ENCODE results near the gene SLPI. TPM values are rescaled to one million over a fixed set of nuclear protein-coding genes. Genes with fewer than 3 reads are reported as not detected.

SLPI gene
- total and polyA plus RNA-seq, 10 of the 15 experiments (the other 5 are each of a cell fraction or from before 2014, with no cell fraction given), result 0.56 to 1.4 TPM; not detected in 8

GRCh38 chr20:45297786-45298497, 43.6 kb upstream of the SLPI start:
- Histone ChIP-seq H4K20me1 (ENCODE audit: control insufficient read depth, insufficient read depth) (no peaks in the 10 kb centered on the region), H2AFZ (ENCODE audit: control insufficient read depth, low read depth, low read length) (no peak overlapping the region), H3K79me2 (ENCODE audit: control insufficient read depth, insufficient read depth, low read length) (no peaks in the 10 kb centered on the region), H3K9me3 (replicated peaks; ENCODE audit: control insufficient read depth, insufficient read depth, low read length) (no peaks in the 10 kb centered on the region; the same call in 2 of the 3 replicates), H3K4me2 (ENCODE audit: control insufficient read depth, insufficient read depth) (no peak overlapping the region), H3K27ac (ENCODE audit: control insufficient read depth, insufficient read depth) (no peak overlapping the region), H3K4me1 (ENCODE audit: control insufficient read depth, insufficient read depth, low read length) (peaks cover 6% of the 10 kb centered on the region; the same call in 1 of the 2 replicates), H3K9ac (ENCODE audit: control insufficient read depth, insufficient read depth, low read length) (no peak overlapping the region), H3K36me3 (ENCODE audit: control insufficient read depth in 2 of 2, insufficient read depth in 2 of 2, low read length in 1 of 2) (no peaks in the 10 kb centered on the region), H3K4me3 (no peak overlapping the region), H3K27me3 (replicated peaks in 1 of 2; ENCODE audit: control insufficient read depth in 2 of 2, insufficient read depth in 2 of 2, low read length in 1 of 2) (peaks cover 3% of the 10 kb centered on the region in 2 experiments; a peak in 2 of 4 replicates)
- 71% methylated on average over 47 of the region's 52 CpGs for WGBS (ENCODE audit: insufficient coverage, insufficient replicate concordance, low lambda C conversion rate, missing lambda C conversion rate)
- FAIRE-seq (no peak), DNase-seq (ENCODE audit: low read depth, low spot score) (no peak), ATAC-seq (no peak)
- in situ Hi-C loops (cut with MboI) (no loop called here), intact Hi-C loops (cut with micrococcal nuclease; ENCODE audit: unreplicated experiment) (no loop called here)
- SMC1A ChIA-PET (ENCODE audit: uncharacterized antibody, unreplicated experiment), result no interaction called here
- TF ChIP-seq BHLHE40 (IDR thresholded peaks at IDR 0.05; ENCODE audit: borderline replicate concordance in 1 of 2, low read depth in 2 of 2, low read length in 1 of 2) (no peak), JUND (IDR thresholded peaks at IDR 0.05; ENCODE audit: low read depth, low read length) (no peak)
- TF ChIP-seq, protein P1, sequence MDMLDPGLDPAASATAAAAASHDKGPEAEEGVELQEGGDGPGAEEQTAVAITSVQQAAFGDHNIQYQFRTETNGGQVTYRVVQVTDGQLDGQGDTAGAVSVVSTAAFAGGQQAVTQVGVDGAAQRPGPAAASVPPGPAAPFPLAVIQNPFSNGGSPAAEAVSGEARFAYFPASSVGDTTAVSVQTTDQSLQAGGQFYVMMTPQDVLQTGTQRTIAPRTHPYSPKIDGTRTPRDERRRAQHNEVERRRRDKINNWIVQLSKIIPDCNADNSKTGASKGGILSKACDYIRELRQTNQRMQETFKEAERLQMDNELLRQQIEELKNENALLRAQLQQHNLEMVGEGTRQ (IDR thresholded peaks at IDR 0.05; ENCODE audit: borderline replicate concordance, low read depth, low read length), result no peak
- BruUV-seq (replicated peaks), result no TSS peak
- RAD21 ChIA-PET (ENCODE audit: unreplicated experiment), result no interaction called here
- POLR2A ChIA-PET, result no interaction called here
- CTCF ChIA-PET, result interaction anchor here (0.9 to 1.8 kb wide), 2 partner anchors 21 to 139 kb away, joined by 3 to 5 read pairs; no protein-coding TSS in a partner anchor

DNA sequence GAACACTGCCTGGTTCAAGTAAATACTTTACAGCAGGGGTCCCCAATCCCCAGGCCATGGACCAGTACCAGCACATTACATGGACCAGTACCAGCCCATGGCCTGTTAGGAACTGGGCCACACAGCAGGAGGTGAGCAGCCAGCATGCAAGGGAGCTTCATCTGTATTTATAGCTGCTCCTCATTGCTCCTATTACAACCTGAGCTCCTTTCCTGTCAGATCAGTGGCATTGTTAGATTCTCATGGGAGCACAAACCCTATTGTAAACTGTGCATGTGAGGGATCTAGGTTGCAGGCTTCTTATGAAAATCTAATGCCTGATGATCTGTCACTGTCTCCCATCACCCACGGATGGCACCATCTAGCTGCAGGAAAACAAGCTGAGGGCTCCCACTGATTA, 40.3 kb upstream of the SLPI start:
- H3K4me2 ChIP-seq (ENCODE audit: control insufficient read depth, insufficient read depth), result no peak overlapping the region
- peaks cover 6 to 7% of the 10 kb centered on the region in 2 experiments; a peak in 3 of 4 replicates for H3K27me3 ChIP-seq (replicated peaks in 1 of 2; ENCODE audit: control insufficient read depth in 2 of 2, insufficient read depth in 2 of 2, low read length in 1 of 2)
- DNase-seq (ENCODE audit: low read depth, low spot score) (no peak), ATAC-seq (no peak), FAIRE-seq (no peak)
- H3K79me2 ChIP-seq (ENCODE audit: control insufficient read depth, insufficient read depth, low read length), result no peaks in the 10 kb centered on the region
- H2AFZ ChIP-seq (ENCODE audit: control insufficient read depth, low read depth, low read length), result no peak overlapping the region
- H3K4me3 ChIP-seq, result no peak overlapping the region
- in situ Hi-C loops (cut with MboI) (no loop called here), intact Hi-C loops (cut with micrococcal nuclease; ENCODE audit: unreplicated experiment) (loop anchor here (5.0 kb wide), 4 partner anchors 157 to 257 kb away; no protein-coding TSS in a partner anchor)
- ChIA-PET RAD21 (ENCODE audit: unreplicated experiment) (interaction anchor here (0.9 to 1.9 kb wide), 6 partner anchors 142 to 476 kb away, joined by 3 to 8 read pairs (median 4); no protein-coding TSS in a partner anchor), SMC1A (ENCODE audit: uncharacterized antibody, unreplicated experiment) (interaction anchor here (0.7 to 1.3 kb wide), 5 partner anchors 9 to 251 kb away, joined by 3 to 6 read pairs (median 3); no protein-coding TSS in a partner anchor), CTCF (interaction anchor here (0.6 to 6.3 kb wide), 40 partner anchors 8 to 1090 kb away, joined by 3 to 53 read pairs (median 4); partner anchors contain the start of genes SYS1, WFDC10A and WFDC5), POLR2A (no interaction called here)
- no peaks in the 10 kb centered on the region for H3K36me3 ChIP-seq (ENCODE audit: control insufficient read depth in 2 of 2, insufficient read depth in 2 of 2, low read length in 1 of 2)
- no peak overlapping the region for H3K9ac ChIP-seq (ENCODE audit: control insufficient read depth, insufficient read depth, low read length)
- H3K27ac ChIP-seq (ENCODE audit: control insufficient read depth, insufficient read depth), result no peak overlapping the region
- no peaks in the 10 kb centered on the region for H4K20me1 ChIP-seq (ENCODE audit: control insufficient read depth, insufficient read depth)
- no peaks in the 10 kb centered on the region for H3K4me1 ChIP-seq (ENCODE audit: control insufficient read depth, insufficient read depth, low read length)
- 6% methylated on average over 1 of the region's 1 CpG for WGBS (ENCODE audit: insufficient coverage, insufficient replicate concordance, low lambda C conversion rate, missing lambda C conversion rate)
- BruUV-seq (replicated peaks), result no TSS peak
- no peaks in the 10 kb centered on the region; the same call in 2 of the 3 replicates for H3K9me3 ChIP-seq (replicated peaks; ENCODE audit: control insufficient read depth, insufficient read depth, low read length)
- TF ChIP-seq, protein P2, sequence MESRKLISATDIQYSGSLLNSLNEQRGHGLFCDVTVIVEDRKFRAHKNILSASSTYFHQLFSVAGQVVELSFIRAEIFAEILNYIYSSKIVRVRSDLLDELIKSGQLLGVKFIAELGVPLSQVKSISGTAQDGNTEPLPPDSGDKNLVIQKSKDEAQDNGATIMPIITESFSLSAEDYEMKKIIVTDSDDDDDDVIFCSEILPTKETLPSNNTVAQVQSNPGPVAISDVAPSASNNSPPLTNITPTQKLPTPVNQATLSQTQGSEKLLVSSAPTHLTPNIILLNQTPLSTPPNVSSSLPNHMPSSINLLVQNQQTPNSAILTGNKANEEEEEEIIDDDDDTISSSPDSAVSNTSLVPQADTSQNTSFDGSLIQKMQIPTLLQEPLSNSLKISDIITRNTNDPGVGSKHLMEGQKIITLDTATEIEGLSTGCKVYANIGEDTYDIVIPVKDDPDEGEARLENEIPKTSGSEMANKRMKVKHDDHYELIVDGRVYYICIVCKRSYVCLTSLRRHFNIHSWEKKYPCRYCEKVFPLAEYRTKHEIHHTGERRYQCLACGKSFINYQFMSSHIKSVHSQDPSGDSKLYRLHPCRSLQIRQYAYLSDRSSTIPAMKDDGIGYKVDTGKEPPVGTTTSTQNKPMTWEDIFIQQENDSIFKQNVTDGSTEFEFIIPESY (IDR thresholded peaks at IDR 0.05), result no peak
- TF ChIP-seq ZZZ3 (IDR thresholded peaks at IDR 0.05; ENCODE audit: control insufficient read depth, insufficient read length, low read depth), result no peak
- TF ChIP-seq POLR2AphosphoS2 (IDR thresholded peaks at IDR 0.05; ENCODE audit: low read depth, low read length), result no peak
- TF ChIP-seq NR2C2 (IDR thresholded peaks at IDR 0.05; ENCODE audit: borderline replicate concordance, control insufficient read depth, insufficient read length, low read depth), result no peak
- no peak for TF ChIP-seq ZNF207 (IDR thresholded peaks at IDR 0.05; ENCODE audit: borderline replicate concordance)
- TF ChIP-seq POU2F2 (IDR thresholded peaks at IDR 0.05; ENCODE audit: borderline replicate concordance, low read depth, low read length), result no peak
